ENCODE measurements around the gene S100G. TPM values are rescaled to one million over a fixed set of nuclear protein-coding genes. Genes with fewer than 3 reads are reported as not detected.

Gene S100G
- total and polyA plus RNA-seq, 2 experiments from 2014 or later, result not detected

GRCh38 chrX:16661495-16661894 is 11.5 kb downstream of the S100G start:
- ATAC-seq, result no peak
- Histone ChIP-seq H3K27ac (ENCODE audit: low read depth) (no peak overlapping the region), H3K27me3 (ENCODE audit: insufficient read depth) (no peaks in the 10 kb centered on the region), H3K9me2 (ENCODE audit: insufficient read depth) (no peaks in the 10 kb centered on the region), H3F3A (replicated peaks; ENCODE audit: low read depth) (no peaks in the 10 kb centered on the region), H3K4me2 (no peak overlapping the region), H3K4me1 (ENCODE audit: insufficient read depth) (peaks cover 5% of the 10 kb centered on the region; the same call in 1 of the 2 replicates), H3K79me2 (replicated peaks; ENCODE audit: insufficient read depth) (no peaks in the 10 kb centered on the region), H3K4me3 (no peak overlapping the region), H2AFZ (no peak overlapping the region), H4K20me1 (replicated peaks; ENCODE audit: insufficient read depth) (no peaks in the 10 kb centered on the region), H3K36me3 (ENCODE audit: insufficient read depth) (no peaks in the 10 kb centered on the region)
- Mint-ChIP-seq H3K4me3 (no peak overlapping the region), H3K27me3 (ENCODE audit: insufficient read depth, low read depth, poor library complexity) (no peaks in the 10 kb centered on the region), H3K9me3 (no peaks in the 10 kb centered on the region), H3K4me1 (peaks cover 9% of the 10 kb centered on the region), H3K36me3 (ENCODE audit: low read depth) (peaks cover 65% of the 10 kb centered on the region), H3K27ac (no peak overlapping the region)
- no peak for DNase-seq (ENCODE audit: low spot score)
- TF ChIP-seq ETS1 (IDR thresholded peaks at IDR 0.05) (no peak), ZNF331 (CRISPR knock-in tag; IDR thresholded peaks at IDR 0.05; ENCODE audit: low read depth) (no peak), ZNF462 (CRISPR knock-in tag; IDR thresholded peaks at IDR 0.05) (no peak), JUNB (IDR thresholded peaks at IDR 0.05; ENCODE audit: unreplicated experiment) (no peak), EZH2phosphoT487 (IDR thresholded peaks at IDR 0.05; ENCODE audit: unreplicated experiment) (no peak), POLR2AphosphoS5 (IDR thresholded peaks at IDR 0.05; ENCODE audit: low read depth) (no peak), CTCF (conservative IDR thresholded peaks at IDR 0.05; ENCODE audit: low read depth in 2 of 2) (no peak), CREB1 (CRISPR knock-in tag; IDR thresholded peaks at IDR 0.05; ENCODE audit: low read depth) (no peak)

All from GM23338 (cell line).